ENCODE data around the gene COL24A1.
"Not testable (repeated sequence)": the region's sequence is repeated elsewhere in the genome, so short reads cannot be mapped to it uniquely, and the experiment has no call there.

COL24A1 gene

GRCh38 chr1:85865213-85865612, 291.4 kb downstream of the COL24A1 start:
- no peak for DNase-seq

GRCh38 chr1:85864727-85865126, 291.8 kb downstream of the COL24A1 start:
- DNase-seq = no peak

GRCh38 chr1:85863639-85864038, 292.9 kb downstream of the COL24A1 start:
- DNase-seq = not testable (repeated sequence)

GRCh38 chr1:85862456-85862855, 294.1 kb downstream of the COL24A1 start:
- no peak for DNase-seq

- DNase-seq = no peak
Observed at GRCh38 chr1:85857991-85858390, 298.6 kb downstream of the COL24A1 start.

- no peak for DNase-seq
Observed at GRCh38 chr1:85850238-85850637, 306.3 kb downstream of the COL24A1 start.

GRCh38 chr1:85849660-85850059, 306.9 kb downstream of the COL24A1 start:
- DNase-seq = no peak

- no peak for DNase-seq
Observed at GRCh38 chr1:85847356-85847755, 309.2 kb downstream of the COL24A1 start.

GRCh38 chr1:85846706-85847105, 309.9 kb downstream of the COL24A1 start:
- no peak for DNase-seq

GRCh38 chr1:85839459-85839858, 317.1 kb downstream of the COL24A1 start:
- DNase-seq = no peak

GRCh38 chr1:85838238-85838637, 318.3 kb downstream of the COL24A1 start:
- DNase-seq = no peak

- DNase-seq = no peak
Observed at GRCh38 chr1:85836736-85837135, 319.8 kb downstream of the COL24A1 start.

- not testable (repeated sequence) for DNase-seq
Observed at GRCh38 chr1:85833165-85833564, 323.4 kb downstream of the COL24A1 start.

- no peak for DNase-seq
Observed at GRCh38 chr1:85830837-85831236, 325.7 kb downstream of the COL24A1 start.

- no peak for DNase-seq
Observed at GRCh38 chr1:85824066-85824840, 332.3 kb downstream of the COL24A1 start.

- no peak for DNase-seq
Observed at GRCh38 chr1:85822696-85823095, 333.9 kb downstream of the COL24A1 start.

GRCh38 chr1:85818371-85818770, 338.2 kb downstream of the COL24A1 start:
- DNase-seq = peak; percentile 63

GRCh38 chr1:85816606-85817005, 340.0 kb downstream of the COL24A1 start:
- DNase-seq = no peak

- no peak for DNase-seq
Observed at GRCh38 chr1:85815906-85816305, 340.7 kb downstream of the COL24A1 start.

- DNase-seq = no peak
Observed at GRCh38 chr1:85806236-85806965, 350.2 kb downstream of the COL24A1 start.

GRCh38 chr1:85801520-85801919, 355.1 kb downstream of the COL24A1 start:
- DNase-seq = no peak

- no peak for DNase-seq
Observed at GRCh38 chr1:85799737-85800136, 356.8 kb downstream of the COL24A1 start.

- DNase-seq = no peak
Observed at GRCh38 chr1:85798419-85798818, 358.2 kb downstream of the COL24A1 start.

- not testable (repeated sequence) for DNase-seq
Observed at GRCh38 chr1:85777021-85777420, 379.6 kb downstream of the COL24A1 start.
